Fibroblast of lung (primary cell): ENCODE data around the gene LAMTOR4. TPM values are rescaled to one million over a fixed set of nuclear protein-coding genes. Genes with fewer than 3 reads are reported as not detected.

Experiments
- DNase-seq, 2 donors: peaks; one replicate each; pipeline versions ENCODE4 v3.0.0 to v3.0.0-alpha.2; 2010; ENCODE audit warnings: low read depth in 2 of 2
- H2AFZ ChIP-seq: 2 replicates; pipeline ENCODE4 v1.5.1; 2012; ENCODE audit warnings: low read length, control low read depth, inconsistent platforms
- H3K27ac ChIP-seq: 2 replicates; pipeline ENCODE4 v1.5.1; 2011; ENCODE audit warnings: low read length, control low read depth; ENCODE audit not compliant: insufficient read depth
- H3K27me3 ChIP-seq: 2 replicates; pipeline ENCODE4 v1.5.1; 2011; ENCODE audit warnings: mild to moderate bottlenecking, low read length; ENCODE audit not compliant: control insufficient read depth, insufficient read depth
- H3K36me3 ChIP-seq: 2 replicates; pipeline ENCODE4 v1.5.1; 2011; ENCODE audit warnings: low read length; ENCODE audit not compliant: control insufficient read depth, insufficient read depth
- H3K4me1 ChIP-seq: 2 replicates; pipeline ENCODE4 v1.5.1; 2011; ENCODE audit warnings: low read length; ENCODE audit not compliant: control insufficient read depth, insufficient read depth; ENCODE audit errors: extremely low read depth
- H3K4me2 ChIP-seq: 2 replicates; pipeline ENCODE4 v1.5.1; 2011; ENCODE audit warnings: low read length, control low read depth; ENCODE audit not compliant: insufficient read depth; ENCODE audit errors: extremely low read depth
- H3K4me3 ChIP-seq, 4 experiments: fragments of 200-600 bp in 1 of 4; sonication (generic) in 1 of 4; replicated peaks in 1 of 4; 2 replicates each; pipeline ENCODE4 v1.5.1; 2011 to 2016; ENCODE audit warnings: low read length in 4 of 4, low read depth in 3 of 4, mild to moderate bottlenecking in 3 of 4, control low read depth in 2 of 4, inconsistent platforms in 1 of 4, mixed read lengths in 1 of 4; ENCODE audit not compliant: insufficient read depth in 1 of 4; ENCODE audit errors: control extremely low read depth in 1 of 4
- H3K79me2 ChIP-seq: 2 replicates; pipeline ENCODE4 v1.5.1; 2012; ENCODE audit warnings: mild to moderate bottlenecking, low read length, inconsistent platforms; ENCODE audit not compliant: control insufficient read depth, insufficient read depth
- H3K9ac ChIP-seq: 2 replicates; pipeline ENCODE4 v1.5.1; 2011; ENCODE audit warnings: mild to moderate bottlenecking, low read length, control low read depth; ENCODE audit not compliant: insufficient read depth
- H3K9me3 ChIP-seq: 2 replicates; pipeline ENCODE4 v1.5.1; 2012; ENCODE audit warnings: low read depth, low read length; ENCODE audit not compliant: control insufficient read depth, insufficient read depth
- H4K20me1 ChIP-seq: 2 replicates; pipeline ENCODE4 v1.5.1; 2011; ENCODE audit warnings: low read length; ENCODE audit not compliant: control insufficient read depth, insufficient read depth; ENCODE audit errors: extremely low read depth
- CTCF ChIP-seq, 2 donors: IDR thresholded peaks in 1 of 2; conservative IDR thresholded peaks in 1 of 2; 1 replicate in 1 of 2; 2 replicates in 1 of 2; pipeline ENCODE4 v1.5.1; 2011 to 2012; ENCODE audit warnings: low read length in 2 of 2, control low read depth in 1 of 2, inconsistent platforms in 1 of 2, low read depth in 1 of 2, mild to moderate bottlenecking in 1 of 2
- EZH2 ChIP-seq: IDR thresholded peaks from 2 replicates; pipeline ENCODE4 v1.5.1; 2012; ENCODE audit warnings: low read length, control low read depth, mild to moderate bottlenecking; ENCODE audit errors: missing control alignments
- polyA plus RNA-seq, 2 donors: library from polyadenylated mRNA; depleted of rRNA in 1 of 2; stranded (reverse) in 1 of 2; unstranded in 1 of 2; fragments of >200 nt; gene quantifications; 2 replicates each; pipeline ENCODE4 v1.2.1, GENCODE V29; 2011 to 2012; ENCODE audit warnings: missing spikeins in 1 of 2
- total RNA-seq: library from RNA; depleted of rRNA; stranded (reverse); fragments of >200 nt; gene quantifications from 2 replicates; pipeline ENCODE4 v1.2.1, GENCODE V29; 2014

Gene LAMTOR4
- total and polyA plus RNA-seq, 2 donors (not counting 1 experiment from before 2014, with no cell fraction given) = 95.0 to 116 TPM

DNA sequence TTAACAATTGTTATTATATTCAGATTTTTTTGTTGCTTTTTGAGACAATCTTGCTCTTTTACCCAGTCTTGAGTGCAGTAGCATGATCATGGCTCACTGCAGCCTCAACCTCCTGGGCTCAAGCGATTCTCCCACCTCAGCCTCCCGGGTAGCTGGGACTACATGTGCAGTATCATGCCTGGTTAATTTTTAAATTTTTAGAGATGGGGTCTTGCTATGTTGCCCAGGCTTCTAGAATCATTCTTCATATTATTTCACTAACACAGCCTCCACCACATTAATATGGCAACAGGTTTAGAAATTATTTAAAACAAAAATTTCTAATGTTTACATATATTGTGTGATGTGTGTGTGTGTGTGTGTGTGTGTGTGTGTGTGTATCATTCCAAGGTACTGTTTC, 1.4 kb upstream of the LAMTOR4 start:
- TF ChIP-seq CTCF (conservative IDR thresholded peaks at IDR 0.05 in 1 of 2, IDR thresholded peaks at IDR 0.05 in 1 of 2; ENCODE audit: low read depth in 1 of 2, low read length in 2 of 2) (no peak), EZH2 (no peak)
- no peak overlapping the region for H3K4me3 ChIP-seq
- H2AFZ ChIP-seq = no peak overlapping the region
- H3K27me3 ChIP-seq = no peaks in the 10 kb centered on the region
- H3K9me3 ChIP-seq = no peaks in the 10 kb centered on the region
- no peaks in the 10 kb centered on the region for H3K36me3 ChIP-seq
- no peaks in the 10 kb centered on the region for H4K20me1 ChIP-seq
- H3K9ac ChIP-seq = no peak overlapping the region
- DNase-seq = no peak
- H3K27ac ChIP-seq = no peak overlapping the region
- no peaks in the 10 kb centered on the region for H3K4me1 ChIP-seq
- no peak overlapping the region for H3K4me2 ChIP-seq
- H3K79me2 ChIP-seq = peaks cover 8% of the 10 kb centered on the region

DNA sequence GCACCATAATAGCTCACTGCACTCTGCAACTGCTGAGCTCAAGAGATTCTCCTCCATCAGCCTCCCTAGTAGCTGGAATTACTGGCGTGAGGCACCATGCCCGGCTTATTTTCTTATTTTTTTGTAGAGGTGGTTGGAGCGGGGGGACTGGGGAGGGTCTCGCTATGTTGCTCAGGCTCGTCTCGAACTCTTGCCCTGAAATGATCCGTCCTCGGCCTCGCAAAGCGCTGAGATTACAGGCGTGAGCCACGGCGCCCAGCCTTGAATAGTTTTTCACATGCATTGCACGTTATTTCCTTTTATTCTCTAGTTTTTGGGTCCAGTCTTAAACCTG, 526 bp upstream of the LAMTOR4 start:
- DNase-seq = no peak
- Histone ChIP-seq H3K4me3 (peak overlapping the region; percentile 35 to 93 (median 68)), H3K27me3 (no peaks in the 10 kb centered on the region), H3K4me1 (no peaks in the 10 kb centered on the region), H3K27ac (peak overlapping the region; percentile 57), H3K79me2 (peaks cover 8% of the 10 kb centered on the region), H4K20me1 (no peaks in the 10 kb centered on the region), H3K9ac (no peak overlapping the region), H3K36me3 (no peaks in the 10 kb centered on the region), H2AFZ (peak overlapping the region; percentile 92), H3K9me3 (no peaks in the 10 kb centered on the region), H3K4me2 (peak overlapping the region; percentile 98)
- no peak for TF ChIP-seq EZH2
- TF ChIP-seq CTCF (conservative IDR thresholded peaks at IDR 0.05 in 1 of 2, IDR thresholded peaks at IDR 0.05 in 1 of 2; ENCODE audit: low read depth in 1 of 2, low read length in 2 of 2) = no peak

GRCh38 chr7:100152404-100152803, 3.7 kb downstream of the LAMTOR4 start:
- H4K20me1 ChIP-seq = no peaks in the 10 kb centered on the region
- peaks cover 19% of the 10 kb centered on the region for H3K36me3 ChIP-seq
- peaks cover 12% of the 10 kb centered on the region for H3K79me2 ChIP-seq
- H3K9me3 ChIP-seq = no peaks in the 10 kb centered on the region
- no peak overlapping the region for H2AFZ ChIP-seq
- H3K9ac ChIP-seq = no peak overlapping the region
- H3K4me3 ChIP-seq = no peak overlapping the region
- TF ChIP-seq CTCF (conservative IDR thresholded peaks at IDR 0.05 in 1 of 2, IDR thresholded peaks at IDR 0.05 in 1 of 2; ENCODE audit: low read depth in 1 of 2, low read length in 2 of 2) (no peak), EZH2 (no peak)
- H3K4me2 ChIP-seq = no peak overlapping the region
- no peak for DNase-seq
- peaks cover under 1% of the 10 kb centered on the region for H3K4me1 ChIP-seq
- H3K27ac ChIP-seq = no peak overlapping the region
- no peaks in the 10 kb centered on the region for H3K27me3 ChIP-seq
